Measurements from ENCODE around the gene MYL5. TPM values are rescaled to one million over a fixed set of nuclear protein-coding genes. Genes with fewer than 3 reads are reported as not detected.
A peak's percentile ranks its signal among the peaks of the same experiment; 100 is the strongest.

The MYL5 gene
- total RNA-seq, 4 donors from 2014 or later = 5.2 to 32.8 (median 12.9) TPM

- Histone ChIP-seq H3K9me3 (no peaks in the 10 kb centered on the region), H3K36me3 (peaks cover 0 to 25% (median 0%) of the 10 kb centered on the region in 3 donors), H3K27ac (peak overlapping the region in 3 of 4 donors; percentile 26 to 67 (median 56)), H3K4me3 (no peak overlapping the region), H3K4me1 (peaks cover 0 to 48% (median 12%) of the 10 kb centered on the region in 4 donors), H3K27me3 (no peaks in the 10 kb centered on the region)
- 87 to 89% methylated on average over 32 to 39 of the region's 41 CpGs for WGBS, 2 donors
- DNase-seq (ENCODE audit: low spot score in 2 of 2) = no peak
- no peak for TF ChIP-seq CTCF (IDR thresholded peaks at IDR 0.05)
- TF ChIP-seq POLR2A (IDR thresholded peaks at IDR 0.05) = no peak
- TF ChIP-seq EP300 (IDR thresholded peaks at IDR 0.05) = no peak
Measured at GRCh38 chr4:725391-726234, 51.3 kb downstream of the MYL5 start.

GRCh38 chr4:726235-726787, 52.0 kb downstream of the MYL5 start:
- H3K36me3 ChIP-seq = peaks cover 0 to 32% (median 0%) of the 10 kb centered on the region in 3 donors
- H3K4me3 ChIP-seq = no peak overlapping the region
- WGBS, 2 donors = 48 to 63% methylated on average over 16 of the region's 16 CpGs
- peaks cover 0 to 42% (median 9%) of the 10 kb centered on the region in 4 donors for H3K4me1 ChIP-seq
- H3K9me3 ChIP-seq = no peaks in the 10 kb centered on the region
- H3K27ac ChIP-seq = peak overlapping the region in 3 of 4 donors; percentile 26 to 67 (median 56)
- TF ChIP-seq CTCF (IDR thresholded peaks at IDR 0.05) (no peak), POLR2A (IDR thresholded peaks at IDR 0.05) (no peak), EP300 (IDR thresholded peaks at IDR 0.05) (no peak)
- H3K27me3 ChIP-seq = no peaks in the 10 kb centered on the region
- no peak for DNase-seq (ENCODE audit: low spot score in 2 of 2)

- no peak for TF ChIP-seq CTCF (IDR thresholded peaks at IDR 0.05)
- TF ChIP-seq POLR2A (IDR thresholded peaks at IDR 0.05) = no peak
- no peak for TF ChIP-seq EP300 (IDR thresholded peaks at IDR 0.05)
- DNase-seq (ENCODE audit: low spot score in 2 of 2) = no peak
- H3K27me3 ChIP-seq = no peaks in the 10 kb centered on the region
- H3K9me3 ChIP-seq = no peaks in the 10 kb centered on the region
- WGBS, 2 donors = 54 to 59% methylated on average over 16 to 17 of the region's 17 CpGs
- H3K4me3 ChIP-seq = no peak overlapping the region
- peaks cover 0 to 33% (median 0%) of the 10 kb centered on the region in 3 donors for H3K36me3 ChIP-seq
- peak overlapping the region in 2 of 4 donors; percentile 56 to 67 for H3K27ac ChIP-seq
- H3K4me1 ChIP-seq = peaks cover 0 to 36% (median 6%) of the 10 kb centered on the region in 4 donors
Measured at GRCh38 chr4:726838-727237, 52.5 kb downstream of the MYL5 start.

- Histone ChIP-seq H3K27me3 (no peaks in the 10 kb centered on the region), H3K4me1 (peaks cover 0 to 30% (median 5%) of the 10 kb centered on the region in 4 donors), H3K36me3 (peaks cover 0 to 35% (median 0%) of the 10 kb centered on the region in 3 donors), H3K4me3 (no peak overlapping the region), H3K27ac (no peak overlapping the region), H3K9me3 (no peaks in the 10 kb centered on the region)
- no peak for TF ChIP-seq CTCF (IDR thresholded peaks at IDR 0.05)
- TF ChIP-seq EP300 (IDR thresholded peaks at IDR 0.05) = no peak
- no peak for TF ChIP-seq POLR2A (IDR thresholded peaks at IDR 0.05)
- no peak for DNase-seq (ENCODE audit: low spot score in 2 of 2)
- 54 to 70% methylated on average over 6 of the region's 6 CpGs for WGBS, 2 donors
Measured at GRCh38 chr4:727576-727975, 53.2 kb downstream of the MYL5 start.

Measured in tibial nerve (tissue), 4 donors.